ENCODE measurements around the gene FAM110A.
"Not testable (repeated sequence)": the region's sequence is repeated elsewhere in the genome, so short reads cannot be mapped to it uniquely, and the experiment has no call there.

Gene FAM110A

DNA sequence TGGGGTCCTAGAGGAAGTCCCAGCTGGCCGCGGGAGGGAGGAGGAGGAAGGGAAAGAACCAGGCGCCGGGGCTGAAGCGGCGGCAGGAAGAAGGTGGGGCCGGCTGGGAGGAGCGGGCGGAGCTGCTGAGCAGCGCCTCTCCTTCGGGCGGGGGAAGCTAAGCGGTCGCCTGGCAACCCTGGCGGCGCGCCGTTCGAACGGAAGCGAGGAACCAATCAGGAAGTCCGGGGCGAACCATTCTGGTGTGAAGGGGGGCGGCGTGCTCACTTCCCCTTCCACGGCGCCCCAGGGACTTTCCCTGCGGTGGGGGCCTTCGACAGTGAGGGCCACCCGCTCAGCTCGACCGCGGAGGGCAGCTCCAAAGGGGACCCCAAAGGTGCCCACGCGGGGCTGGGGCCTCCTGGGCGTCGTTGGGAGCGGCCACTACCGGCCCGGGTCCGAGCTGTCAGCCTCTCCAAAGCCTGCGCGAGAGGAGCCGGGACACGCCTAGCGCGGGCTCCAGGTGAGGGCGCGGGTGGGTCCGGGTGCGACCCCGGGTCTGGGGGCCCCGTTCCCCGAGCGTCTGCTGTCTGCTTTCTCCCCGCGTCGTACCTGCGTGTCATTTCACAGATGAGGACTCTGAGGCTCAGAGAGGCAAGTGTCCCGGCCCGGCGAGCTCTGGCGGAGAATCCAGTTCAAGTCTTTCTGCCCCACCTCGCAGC lies at the start of gene FAM110A:
FAM110A (plus strand) TSS at position 266 of the 701 bp plus-strand sequence. CDS start 11,090 bp downstream, outside the sequence.
- peak; percentile 88 to 93 (median 89) for DNase-seq (ENCODE audit: low read depth in 2 of 3, low spot score in 1 of 3)

DNA sequence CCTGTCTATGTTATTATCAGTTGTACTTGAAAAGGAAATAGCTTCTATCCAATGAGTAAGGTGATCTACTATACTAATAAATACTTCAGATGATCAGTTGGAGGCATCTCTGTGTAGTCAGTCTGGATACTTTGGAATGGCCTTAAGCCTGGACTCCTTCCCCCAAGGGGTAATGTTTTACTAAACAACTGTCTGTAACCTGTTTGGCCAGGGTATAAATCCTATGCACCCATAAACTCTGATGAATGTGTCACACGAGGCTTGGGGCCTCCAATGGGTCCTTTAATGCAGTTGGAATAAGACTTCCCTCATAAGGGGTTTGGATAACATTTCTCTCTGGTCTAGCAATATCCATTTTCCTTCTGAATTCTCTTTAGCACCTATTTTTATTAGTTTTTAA lies 45.7 kb upstream of the FAM110A start:
- no peak for DNase-seq (ENCODE audit: low read depth in 2 of 3, low spot score in 1 of 3)

DNA sequence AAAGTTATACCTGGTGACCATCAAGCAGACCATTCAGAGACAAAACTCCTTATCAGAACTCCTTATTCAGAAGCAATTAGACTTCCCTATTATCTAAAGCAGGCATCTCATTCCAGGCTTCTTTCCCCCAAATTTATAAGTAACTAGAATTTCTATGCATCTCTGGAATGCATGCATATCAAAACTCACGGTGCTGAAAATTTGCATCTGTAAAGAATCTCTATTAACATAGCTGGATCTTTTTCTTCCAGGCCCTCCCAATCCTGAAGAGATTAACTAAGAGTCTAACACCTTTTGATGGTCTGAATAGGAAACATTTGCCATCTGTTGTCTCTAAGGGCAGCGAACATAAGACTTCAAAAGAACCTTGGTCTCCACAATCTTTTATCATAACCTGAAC lies 42.5 kb upstream of the FAM110A start:
- no peak for DNase-seq (ENCODE audit: low read depth in 2 of 3, low spot score in 1 of 3)

DNA sequence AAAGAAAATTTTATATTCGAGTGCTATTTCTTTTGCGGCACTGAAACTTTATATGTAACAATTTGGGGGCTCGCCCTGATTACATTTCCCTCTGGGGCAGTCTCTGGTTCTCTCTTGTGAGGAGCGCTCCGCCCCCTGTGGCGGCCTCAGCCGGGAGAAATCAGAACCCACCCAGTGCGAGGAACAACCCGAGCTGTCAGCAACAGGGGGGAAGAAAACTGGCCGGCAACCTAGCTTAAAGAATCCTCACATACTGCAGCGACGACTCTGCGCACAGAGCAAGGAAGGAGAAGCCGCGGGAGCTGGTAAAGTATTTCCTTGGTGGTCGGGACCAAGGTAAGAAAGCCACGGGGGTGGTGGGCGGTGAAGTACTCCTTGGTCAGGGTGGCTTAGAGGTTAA lies 41.3 kb upstream of the FAM110A start:
- DNase-seq (ENCODE audit: low read depth in 2 of 3, low spot score in 1 of 3) = no peak

DNA sequence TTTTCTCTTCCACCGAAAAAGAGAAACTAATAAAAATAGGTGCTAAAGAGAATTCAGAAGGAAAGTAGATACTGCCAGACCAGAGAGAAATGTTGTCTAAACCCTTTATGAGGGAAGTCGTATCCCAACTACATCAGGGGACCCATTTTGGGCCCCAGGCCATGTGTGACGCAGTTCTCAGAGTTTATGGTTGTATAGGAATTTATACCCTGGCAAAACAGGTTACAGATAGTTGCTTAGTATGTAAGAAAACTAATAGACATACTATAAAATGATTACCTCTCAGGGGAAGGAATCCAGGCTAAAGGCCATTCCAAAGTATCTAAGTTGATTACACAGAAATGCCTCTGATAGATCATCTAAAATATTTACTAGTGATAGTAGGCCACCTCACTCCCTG lies 36.6 kb upstream of the FAM110A start:
- DNase-seq (ENCODE audit: low read depth in 2 of 3, low spot score in 1 of 3) = no peak

DNA sequence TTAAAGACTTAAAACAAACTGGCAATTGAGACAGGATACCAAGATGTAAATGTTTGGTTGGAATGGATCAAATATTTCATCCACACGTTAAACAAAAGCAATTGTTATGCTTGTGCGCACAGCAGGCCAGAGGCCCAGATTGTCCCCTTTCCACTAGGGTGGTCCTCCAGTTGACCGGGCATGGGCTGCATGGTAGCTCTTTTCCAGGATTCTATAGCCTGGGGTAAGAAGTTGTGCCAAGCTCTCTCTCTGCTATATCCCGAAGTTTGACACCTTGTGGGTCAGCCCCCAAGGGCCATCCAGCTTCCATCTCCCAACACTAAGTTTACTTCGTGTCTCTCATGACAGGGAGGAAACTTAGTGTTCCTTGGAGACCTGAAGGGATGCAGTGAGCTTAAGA lies 34.8 kb upstream of the FAM110A start:
- not testable (repeated sequence) for DNase-seq (ENCODE audit: low read depth in 2 of 3, low spot score in 1 of 3)

DNA sequence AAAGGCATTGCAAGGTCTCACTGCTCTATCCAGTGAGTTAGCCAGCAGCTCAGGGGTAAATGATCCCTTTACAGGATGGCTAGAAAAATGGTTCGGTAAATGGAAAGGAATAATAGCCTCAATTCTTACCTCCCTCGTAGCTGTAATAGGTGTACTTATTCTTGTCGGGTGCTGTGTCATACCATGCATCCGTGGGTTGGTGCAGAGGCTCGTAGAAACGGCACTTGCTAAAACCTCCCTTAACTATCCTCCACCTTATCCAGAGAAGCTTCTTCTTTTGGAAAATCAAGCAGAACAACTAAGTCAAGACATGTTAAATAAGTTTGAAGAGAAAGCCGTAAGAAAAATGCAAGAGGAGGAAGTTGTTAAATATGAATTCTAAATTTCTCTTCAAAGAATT lies 33.5 kb upstream of the FAM110A start:
- not testable (repeated sequence) for DNase-seq (ENCODE audit: low read depth in 2 of 3, low spot score in 1 of 3)

DNA sequence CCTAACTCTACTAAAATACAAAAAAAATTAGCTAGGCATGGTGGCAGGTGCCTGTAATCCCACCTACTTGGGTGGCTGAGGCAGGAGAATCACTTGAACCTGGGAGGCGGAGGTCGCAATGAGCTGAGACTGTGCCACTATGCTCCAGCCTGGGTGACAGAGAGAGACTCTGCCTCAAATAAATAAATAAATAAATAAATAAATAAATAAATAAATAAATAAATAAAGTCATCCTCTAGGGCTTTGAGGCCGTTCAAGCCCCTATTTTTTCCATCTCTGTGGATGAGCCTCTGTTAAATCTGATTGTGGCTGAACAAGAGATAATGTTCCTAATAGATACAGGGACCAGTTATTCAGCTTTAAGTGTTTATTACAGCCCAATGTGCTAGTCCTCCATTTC lies 31.8 kb upstream of the FAM110A start:
- DNase-seq (ENCODE audit: low read depth in 2 of 3, low spot score in 1 of 3) = no peak

DNA sequence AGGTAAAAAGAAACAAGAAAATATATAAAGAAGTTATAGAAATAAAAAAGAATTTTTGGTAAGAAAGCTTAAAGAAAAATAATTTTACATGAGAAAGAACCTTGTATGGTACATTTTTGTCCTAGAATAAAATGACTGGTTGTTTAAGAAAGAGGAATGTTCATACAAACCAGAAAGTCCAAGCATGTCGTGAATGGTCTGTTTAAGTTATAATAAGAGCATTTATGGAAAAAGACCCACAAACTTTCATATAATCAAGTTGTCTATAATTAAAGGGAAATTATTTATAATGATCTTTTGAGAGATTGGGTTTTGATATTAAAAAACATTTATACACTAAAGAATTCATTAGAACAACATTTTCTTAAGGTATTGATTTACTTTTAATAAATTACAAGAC lies 27.8 kb upstream of the FAM110A start:
- DNase-seq (ENCODE audit: low read depth in 2 of 3, low spot score in 1 of 3) = no peak

DNA sequence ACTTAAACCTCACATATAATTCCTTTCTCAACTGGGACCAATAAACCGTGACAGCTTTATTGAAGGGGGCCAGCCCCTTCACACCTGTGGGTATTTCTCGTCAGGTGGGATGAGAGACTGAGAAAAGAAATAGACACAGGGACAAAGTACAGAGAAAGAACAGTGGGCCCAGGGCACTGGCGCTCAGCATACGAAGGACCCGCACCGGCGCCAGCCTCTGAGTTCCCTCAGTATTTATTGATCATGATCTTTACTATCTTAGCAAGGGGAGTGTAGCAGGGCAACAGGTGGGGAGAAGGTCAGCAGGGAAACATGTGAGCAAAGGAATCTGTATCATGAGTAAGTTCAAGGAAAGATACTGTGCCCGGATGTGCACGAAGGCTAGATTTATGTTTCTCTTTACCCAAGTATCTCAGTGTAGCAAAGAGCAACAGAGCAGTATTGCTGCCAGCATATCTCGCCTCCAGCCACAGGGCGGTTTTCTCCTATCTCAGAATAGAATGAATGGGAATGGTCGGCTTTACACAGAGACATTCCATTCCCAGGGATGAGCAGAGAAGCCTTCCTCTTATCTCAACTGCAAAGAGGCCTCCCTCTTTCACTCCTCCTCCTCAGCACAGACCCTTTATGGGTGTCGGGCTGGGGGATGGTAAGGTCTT lies 21.6 kb upstream of the FAM110A start:
- DNase-seq (ENCODE audit: low read depth in 2 of 3, low spot score in 1 of 3) = not testable (repeated sequence)

DNA sequence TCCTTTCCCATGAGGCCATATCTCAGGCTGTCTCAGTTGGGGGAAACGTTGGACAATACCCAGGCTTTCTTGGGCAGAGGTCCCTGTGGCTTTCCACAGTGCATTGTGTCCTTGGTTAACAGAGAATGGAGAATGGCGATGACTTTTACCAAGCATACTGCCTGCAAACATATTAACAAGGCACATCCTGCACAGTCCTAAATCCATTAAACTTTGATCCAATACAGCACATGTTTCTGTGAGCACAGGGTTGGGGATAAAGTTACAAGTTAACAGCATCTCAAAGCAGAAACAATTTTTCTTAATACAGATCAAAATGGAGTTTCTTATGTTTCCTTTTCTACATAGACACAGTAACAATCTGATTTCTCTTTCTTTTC lies 21.1 kb upstream of the FAM110A start:
- DNase-seq (ENCODE audit: low read depth in 2 of 3, low spot score in 1 of 3) = not testable (repeated sequence)

DNA sequence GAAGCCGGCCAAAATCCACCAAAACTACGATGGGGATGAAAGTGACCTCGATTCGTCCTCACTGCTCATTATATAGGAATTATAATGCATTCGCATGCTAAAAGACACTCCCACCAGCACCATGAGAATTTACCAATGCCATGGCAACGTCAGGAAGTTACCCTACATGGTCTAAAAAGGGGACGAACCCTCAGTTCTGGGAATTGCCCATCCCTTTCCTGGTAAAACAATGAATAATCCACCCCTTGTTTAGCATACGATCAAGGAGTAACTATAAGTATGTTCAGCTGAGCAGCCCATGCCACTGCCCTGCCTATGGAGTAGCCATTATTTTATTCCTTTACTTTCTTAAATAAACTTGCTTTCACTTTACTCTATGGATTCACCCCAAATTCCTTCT lies 20.1 kb upstream of the FAM110A start:
- no peak for DNase-seq (ENCODE audit: low read depth in 2 of 3, low spot score in 1 of 3)

DNA sequence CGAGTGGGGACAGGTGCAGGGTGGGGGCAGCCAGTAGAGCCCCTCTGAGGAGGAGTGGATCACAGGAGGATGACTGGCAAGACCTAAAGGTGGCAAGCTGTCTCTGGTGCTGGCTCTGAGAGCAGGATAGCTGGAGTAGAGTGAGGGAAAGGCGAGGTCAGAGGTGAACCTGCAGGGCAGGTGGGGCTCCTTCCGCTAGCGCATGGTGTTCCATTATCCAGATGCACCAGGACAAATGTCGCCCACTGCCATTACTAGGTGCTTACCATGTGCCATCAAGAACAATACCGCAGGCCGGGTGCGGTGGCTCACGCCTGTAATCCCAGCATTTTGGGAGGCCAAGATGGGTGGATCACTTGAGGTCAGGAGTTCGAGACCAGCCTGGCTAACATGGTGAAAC lies 18.3 kb upstream of the FAM110A start:
- DNase-seq (ENCODE audit: low read depth in 2 of 3, low spot score in 1 of 3) = no peak

DNA sequence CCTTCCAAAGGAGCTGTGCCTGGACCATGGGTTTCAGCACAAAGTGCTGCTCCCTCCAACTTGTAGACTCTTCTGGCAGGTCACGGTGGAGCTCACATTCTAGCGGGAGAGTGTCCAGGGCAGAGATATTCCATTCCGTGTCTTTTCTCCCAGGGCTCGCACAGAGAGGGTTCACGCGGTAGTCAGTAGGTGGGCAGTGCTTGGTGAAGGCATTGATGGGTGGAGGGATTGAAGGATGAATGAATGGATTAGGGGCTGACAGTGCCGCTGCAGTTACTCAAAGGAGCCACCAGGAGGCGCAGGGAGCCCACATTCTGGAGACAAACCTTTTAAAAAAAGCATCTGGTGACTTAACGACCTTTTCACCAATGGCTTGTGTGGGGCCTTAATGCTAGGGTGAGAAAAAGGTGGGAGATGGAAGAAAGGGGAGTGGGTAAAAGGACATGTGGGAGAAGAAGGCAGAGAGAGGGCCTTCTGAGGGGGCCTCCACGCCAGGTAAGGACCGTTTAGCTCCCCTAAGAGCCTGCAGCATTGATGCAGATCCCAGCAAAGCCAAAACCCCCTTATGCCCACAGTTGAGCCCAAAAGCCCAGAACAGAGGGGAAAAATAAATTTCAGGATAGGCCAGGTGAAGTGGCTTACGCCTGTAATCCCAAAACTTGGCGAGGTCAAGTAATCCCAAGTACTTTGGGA lies 17.5 kb upstream of the FAM110A start:
- peak; percentile 37 to 43 (median 38) for DNase-seq (ENCODE audit: low read depth in 2 of 3, low spot score in 1 of 3)

DNA sequence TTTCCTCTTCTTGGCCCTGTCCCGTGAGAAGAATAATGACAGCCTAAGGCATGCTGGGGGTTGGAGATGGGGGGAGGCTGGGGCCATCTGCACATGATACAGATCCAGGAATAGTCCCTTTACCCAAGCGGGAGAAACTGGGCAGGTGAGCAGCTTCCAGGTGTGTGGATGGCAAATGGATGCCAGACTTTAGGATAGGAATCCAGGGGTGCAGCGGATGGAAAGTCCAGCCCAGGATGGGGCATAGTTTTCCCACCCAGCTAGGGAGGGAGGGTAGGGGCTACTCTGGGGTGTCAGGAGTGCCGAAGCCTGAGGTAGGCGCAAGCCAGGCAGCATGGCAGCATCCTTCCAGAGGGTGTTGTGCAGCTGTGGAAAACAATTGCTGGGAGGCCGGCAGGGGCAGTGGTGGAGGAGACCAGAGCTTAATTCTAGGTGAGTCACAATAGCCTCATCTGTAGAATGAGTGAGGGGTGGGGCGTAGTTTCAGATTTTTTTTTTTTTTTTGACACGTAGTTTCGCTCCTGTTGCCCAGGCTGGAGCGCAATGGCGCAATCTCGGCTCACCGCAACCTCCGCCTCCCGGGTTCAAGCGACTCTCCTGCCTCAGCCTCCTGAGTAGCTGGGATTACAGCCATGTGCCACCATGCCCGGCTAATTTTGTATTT lies 15.4 kb upstream of the FAM110A start:
- no peak for DNase-seq (ENCODE audit: low read depth in 2 of 3, low spot score in 1 of 3)

DNA sequence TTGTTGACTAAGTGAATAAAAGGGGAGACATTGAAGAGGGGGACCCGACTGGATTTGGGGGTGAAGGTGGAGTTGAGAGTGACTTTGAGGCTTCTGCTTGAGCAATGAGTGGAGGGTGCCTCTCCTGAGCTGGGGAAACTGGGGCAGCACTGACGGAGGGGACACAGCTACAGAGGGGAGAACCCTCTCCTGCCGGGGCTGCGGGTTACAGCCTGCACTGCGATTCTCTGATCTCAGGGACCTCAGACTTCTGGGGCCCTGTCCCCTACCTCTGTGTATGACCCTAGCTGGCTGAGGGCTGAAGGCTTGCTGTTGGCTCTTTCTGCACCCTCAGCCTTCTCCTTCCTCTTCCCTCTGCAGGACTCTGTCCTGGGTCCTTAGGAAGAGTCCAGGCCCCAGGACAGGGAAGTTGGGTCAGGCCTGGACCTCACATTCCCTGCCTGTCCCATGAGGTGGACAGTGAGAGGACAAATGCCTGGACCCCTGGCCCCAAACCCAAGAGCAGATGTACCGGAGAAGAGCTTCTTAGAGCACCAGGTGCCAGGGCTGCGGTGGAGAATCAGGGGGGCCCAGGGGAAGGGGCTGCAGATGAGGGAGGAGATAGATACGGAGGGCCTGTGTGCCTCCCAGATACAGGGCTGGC lies 13.7 kb upstream of the FAM110A start:
- DNase-seq (ENCODE audit: low read depth in 2 of 3, low spot score in 1 of 3) = no peak

DNA sequence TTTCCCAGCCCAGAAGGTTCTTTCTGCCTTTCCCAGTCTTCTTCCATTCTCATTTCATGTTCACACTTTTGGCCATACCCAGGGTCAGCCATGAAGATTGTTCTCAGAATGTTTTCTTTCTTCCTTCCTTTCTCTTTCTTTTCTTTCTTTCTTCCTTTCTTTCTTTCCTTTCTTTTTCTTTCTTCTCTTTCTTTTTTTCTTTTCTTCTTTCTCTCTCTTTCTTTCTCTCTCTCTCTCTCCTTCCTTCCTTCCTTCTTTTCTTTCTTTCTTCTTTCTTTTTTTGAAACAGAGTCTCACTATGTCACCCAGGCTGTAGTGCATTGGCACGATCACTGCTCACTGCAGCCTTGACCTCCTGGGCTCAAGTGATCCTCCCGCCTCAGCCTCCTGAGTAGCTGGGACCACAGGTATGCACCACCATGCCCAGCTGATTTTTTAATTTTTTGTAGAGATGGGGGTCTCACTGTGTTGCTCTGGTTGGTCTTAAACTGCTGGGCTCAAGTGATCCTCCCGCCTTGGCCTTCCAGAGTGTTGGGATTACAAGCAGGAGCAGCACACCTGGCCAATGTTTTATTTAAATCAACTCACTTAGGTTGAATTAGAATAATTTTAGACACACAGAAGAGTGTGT lies 13.1 kb upstream of the FAM110A start:
- DNase-seq (ENCODE audit: low read depth in 2 of 3, low spot score in 1 of 3) = no peak

DNA sequence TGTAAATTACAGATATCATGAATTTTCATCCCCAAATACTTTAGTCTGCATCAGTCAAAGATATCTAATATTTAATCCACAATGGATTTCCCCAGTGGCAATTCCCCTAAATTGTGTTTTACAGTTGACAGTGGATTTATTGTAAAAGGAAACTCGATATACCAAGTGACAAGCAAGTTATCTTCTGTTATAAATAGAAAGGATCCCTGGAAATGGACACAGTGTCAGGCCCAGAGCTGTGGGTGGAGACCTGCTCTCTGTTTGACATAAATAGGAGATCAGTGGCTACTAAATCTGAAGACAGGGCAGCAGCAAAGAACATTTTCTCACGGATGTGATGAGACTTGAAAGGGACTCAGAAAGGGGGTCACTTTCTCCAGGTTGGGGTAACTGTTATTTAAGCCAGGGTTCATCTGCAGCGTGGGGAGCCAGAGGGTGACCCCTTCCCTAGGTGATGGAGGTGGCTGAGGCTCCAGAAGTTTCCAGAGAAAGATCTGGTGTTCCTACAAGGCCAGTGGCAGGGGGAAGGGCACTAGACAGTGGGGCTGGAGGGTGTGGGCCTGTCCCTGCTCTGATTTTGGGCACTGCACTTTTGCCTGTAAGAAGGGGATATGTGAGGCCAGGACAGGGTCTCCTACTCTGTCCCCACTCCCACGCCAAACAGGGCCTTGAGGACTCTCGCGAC lies 12.3 kb upstream of the FAM110A start:
- no peak for DNase-seq (ENCODE audit: low read depth in 2 of 3, low spot score in 1 of 3)

DNA sequence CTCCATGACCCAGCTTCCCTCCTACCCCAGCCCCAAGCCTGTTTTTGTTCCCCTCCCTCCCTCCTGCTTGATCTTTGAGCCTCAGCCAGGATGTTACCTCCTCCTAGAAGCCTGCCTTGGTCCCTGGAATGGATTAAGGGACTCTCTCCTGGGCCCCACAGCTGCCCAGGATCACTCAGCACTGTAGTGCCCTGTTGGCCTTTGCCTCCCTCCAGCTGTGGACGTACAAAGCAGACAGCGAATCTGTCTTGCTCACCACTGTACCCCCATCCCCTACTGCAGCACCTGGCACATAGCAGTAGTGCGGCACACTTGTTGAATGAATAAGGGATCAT lies 11.8 kb upstream of the FAM110A start:
- DNase-seq (ENCODE audit: low read depth in 2 of 3, low spot score in 1 of 3) = no peak
